Body of pancreas (tissue), 4 donors: ENCODE data around the gene FMO4.

ENCODE experiments used
- POLR2A ChIP-seq, 3 donors: fragments of 450-650 bp; IDR thresholded peaks; one replicate each; pipeline ENCODE4 v1.6.1; 2016; ENCODE audit warnings: antibody characterized with exemption in 3 of 3, mild to moderate bottlenecking in 2 of 3
- TF ChIP-seq, protein P1 (sequence below), 7 experiments: fragments of 450-650 bp in 4 of 7; fragments of 200-600 bp in 3 of 7; sonication (generic) in 3 of 7; IDR thresholded peaks; one replicate each; pipeline ENCODE4 v1.5.1; 2016 to 2019; ENCODE audit warnings: antibody characterized with exemption in 7 of 7

DNA sequence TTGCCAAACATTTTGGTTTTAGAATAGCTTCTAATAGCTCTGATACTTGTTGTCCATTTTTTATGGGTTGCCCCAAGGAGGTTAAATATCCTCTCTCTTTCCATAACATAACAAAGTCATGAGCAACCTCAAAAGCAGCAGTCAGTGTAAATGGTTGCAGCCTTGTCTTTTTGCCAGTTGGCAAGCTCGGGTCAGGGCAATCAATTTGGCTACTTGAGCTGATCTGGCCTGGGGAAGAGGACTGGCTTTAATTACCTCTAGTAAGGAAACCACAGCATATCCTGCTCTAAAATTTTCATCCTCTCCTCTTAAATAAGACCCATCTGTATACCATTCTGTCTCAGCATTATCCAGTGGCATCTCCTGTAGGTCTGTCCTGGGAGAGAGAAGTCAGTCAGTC is 21.2 kb upstream of the FMO4 start:
- TF ChIP-seq, protein P1, sequence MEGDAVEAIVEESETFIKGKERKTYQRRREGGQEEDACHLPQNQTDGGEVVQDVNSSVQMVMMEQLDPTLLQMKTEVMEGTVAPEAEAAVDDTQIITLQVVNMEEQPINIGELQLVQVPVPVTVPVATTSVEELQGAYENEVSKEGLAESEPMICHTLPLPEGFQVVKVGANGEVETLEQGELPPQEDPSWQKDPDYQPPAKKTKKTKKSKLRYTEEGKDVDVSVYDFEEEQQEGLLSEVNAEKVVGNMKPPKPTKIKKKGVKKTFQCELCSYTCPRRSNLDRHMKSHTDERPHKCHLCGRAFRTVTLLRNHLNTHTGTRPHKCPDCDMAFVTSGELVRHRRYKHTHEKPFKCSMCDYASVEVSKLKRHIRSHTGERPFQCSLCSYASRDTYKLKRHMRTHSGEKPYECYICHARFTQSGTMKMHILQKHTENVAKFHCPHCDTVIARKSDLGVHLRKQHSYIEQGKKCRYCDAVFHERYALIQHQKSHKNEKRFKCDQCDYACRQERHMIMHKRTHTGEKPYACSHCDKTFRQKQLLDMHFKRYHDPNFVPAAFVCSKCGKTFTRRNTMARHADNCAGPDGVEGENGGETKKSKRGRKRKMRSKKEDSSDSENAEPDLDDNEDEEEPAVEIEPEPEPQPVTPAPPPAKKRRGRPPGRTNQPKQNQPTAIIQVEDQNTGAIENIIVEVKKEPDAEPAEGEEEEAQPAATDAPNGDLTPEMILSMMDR (IDR thresholded peaks at IDR 0.05) = no peak
- no peak for TF ChIP-seq POLR2A (IDR thresholded peaks at IDR 0.05)
